Cardiac septum (tissue), 1 donor: Measurements from ENCODE around the gene CNTNAP2. TPM values are rescaled to one million over a fixed set of nuclear protein-coding genes. Genes with fewer than 3 reads are reported as not detected.

Experiments
- DNase-seq: peaks from one replicate; pipeline ENCODE4 v3.0.0-alpha.2; 2020; ENCODE audit warnings: low spot score
- intact Hi-C: fragments of 100-400 bp; cut with DNase I; formaldehyde crosslinking; loops from one replicate; pipeline ENCODE4 v1.14.0; 2022
- total RNA-seq: library from RNA; stranded (reverse); fragmentation: NEBNext Ultra II Directional; extraction: Animal tissue kit (Norgen Biotek cat#: 25700); gene quantifications from one replicate; pipeline ENCODE4 v1.2.1, GENCODE V29; 2021
- donor health status: DM: no; HTN: no; CAD: no.

The CNTNAP2 gene
- total RNA-seq, 1 donor from 2014 or later, result 0.22 TPM

GRCh38 chr7:147524726-147525250 is 1408.2 kb downstream of the CNTNAP2 start:
- DNase-seq, result no peak
- intact Hi-C loops, result no loop called here

- intact Hi-C loops, result no loop called here
- no peak for DNase-seq
Observed at GRCh38 chr7:147525325-147525724, 1408.7 kb downstream of the CNTNAP2 start.

GRCh38 chr7:147535701-147536111 is 1419.1 kb downstream of the CNTNAP2 start:
- DNase-seq, result no peak
- intact Hi-C loops, result no loop called here

- no peak for DNase-seq
- intact Hi-C loops, result no loop called here
Observed at GRCh38 chr7:147539685-147540084, 1423.1 kb downstream of the CNTNAP2 start.

GRCh38 chr7:147540743-147541142 is 1424.1 kb downstream of the CNTNAP2 start:
- intact Hi-C loops, result no loop called here
- DNase-seq, result no peak

- intact Hi-C loops, result no loop called here
- DNase-seq, result no peak
Observed at GRCh38 chr7:147541261-147541660, 1424.7 kb downstream of the CNTNAP2 start.

GRCh38 chr7:147547252-147547897 is 1430.8 kb downstream of the CNTNAP2 start:
- intact Hi-C loops, result no loop called here

GRCh38 chr7:147556317-147556716 is 1439.7 kb downstream of the CNTNAP2 start:
- no peak for DNase-seq
- intact Hi-C loops, result no loop called here

More at GRCh38 chr7:147547252-147547897, 1430.8 kb downstream of the CNTNAP2 start:
- DNase-seq, result no peak

- no peak for DNase-seq
- intact Hi-C loops, result no loop called here
Observed at GRCh38 chr7:147563669-147564068, 1447.1 kb downstream of the CNTNAP2 start.

GRCh38 chr7:147564786-147565476 is 1448.3 kb downstream of the CNTNAP2 start:
- DNase-seq, result no peak
- intact Hi-C loops, result no loop called here

GRCh38 chr7:147567043-147567442 is 1450.4 kb downstream of the CNTNAP2 start:
- intact Hi-C loops, result no loop called here
- DNase-seq, result no peak

- no peak for DNase-seq
- intact Hi-C loops, result no loop called here
Observed at GRCh38 chr7:147569116-147569913, 1452.7 kb downstream of the CNTNAP2 start.

GRCh38 chr7:147570390-147570789 is 1453.8 kb downstream of the CNTNAP2 start:
- intact Hi-C loops, result no loop called here

GRCh38 chr7:147571436-147572185 is 1455.0 kb downstream of the CNTNAP2 start:
- DNase-seq, result no peak
- intact Hi-C loops, result no loop called here

More at GRCh38 chr7:147570390-147570789, 1453.8 kb downstream of the CNTNAP2 start:
- DNase-seq, result no peak

- intact Hi-C loops, result no loop called here
- no peak for DNase-seq
Observed at GRCh38 chr7:147578196-147578595, 1461.6 kb downstream of the CNTNAP2 start.

GRCh38 chr7:147579148-147579547 is 1462.5 kb downstream of the CNTNAP2 start:
- DNase-seq, result no peak
- intact Hi-C loops, result no loop called here

- no peak for DNase-seq
- intact Hi-C loops, result no loop called here
Observed at GRCh38 chr7:147584771-147585193, 1468.2 kb downstream of the CNTNAP2 start.

- intact Hi-C loops, result no loop called here
Observed at GRCh38 chr7:147586110-147586509, 1469.5 kb downstream of the CNTNAP2 start.

GRCh38 chr7:147586526-147586925 is 1469.9 kb downstream of the CNTNAP2 start:
- DNase-seq, result no peak
- intact Hi-C loops, result no loop called here

More at GRCh38 chr7:147586110-147586509, 1469.5 kb downstream of the CNTNAP2 start:
- no peak for DNase-seq
